Measurements from ENCODE around the gene MAP4K1.

DNA sequence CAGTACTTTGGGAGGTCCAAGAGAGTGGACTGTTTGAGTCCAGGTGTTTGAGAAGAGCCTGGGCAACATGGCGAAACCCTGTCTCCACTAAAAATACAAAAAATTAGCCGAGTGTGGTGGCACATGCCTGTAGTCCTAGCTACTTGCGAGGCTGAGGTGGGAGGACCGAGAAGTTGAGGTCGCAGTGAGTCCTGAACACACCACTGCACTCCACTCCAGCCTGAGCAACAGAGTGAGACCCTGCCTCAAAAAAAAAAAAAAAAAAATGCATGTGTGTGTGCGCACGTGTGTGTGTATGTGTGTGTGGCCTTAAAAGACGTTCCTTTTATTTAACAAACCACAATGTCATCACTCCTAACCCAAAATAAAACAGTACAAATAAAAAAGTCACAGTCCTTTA is 62.6 kb downstream of the MAP4K1 start:
- TF ChIP-seq, protein P1, sequence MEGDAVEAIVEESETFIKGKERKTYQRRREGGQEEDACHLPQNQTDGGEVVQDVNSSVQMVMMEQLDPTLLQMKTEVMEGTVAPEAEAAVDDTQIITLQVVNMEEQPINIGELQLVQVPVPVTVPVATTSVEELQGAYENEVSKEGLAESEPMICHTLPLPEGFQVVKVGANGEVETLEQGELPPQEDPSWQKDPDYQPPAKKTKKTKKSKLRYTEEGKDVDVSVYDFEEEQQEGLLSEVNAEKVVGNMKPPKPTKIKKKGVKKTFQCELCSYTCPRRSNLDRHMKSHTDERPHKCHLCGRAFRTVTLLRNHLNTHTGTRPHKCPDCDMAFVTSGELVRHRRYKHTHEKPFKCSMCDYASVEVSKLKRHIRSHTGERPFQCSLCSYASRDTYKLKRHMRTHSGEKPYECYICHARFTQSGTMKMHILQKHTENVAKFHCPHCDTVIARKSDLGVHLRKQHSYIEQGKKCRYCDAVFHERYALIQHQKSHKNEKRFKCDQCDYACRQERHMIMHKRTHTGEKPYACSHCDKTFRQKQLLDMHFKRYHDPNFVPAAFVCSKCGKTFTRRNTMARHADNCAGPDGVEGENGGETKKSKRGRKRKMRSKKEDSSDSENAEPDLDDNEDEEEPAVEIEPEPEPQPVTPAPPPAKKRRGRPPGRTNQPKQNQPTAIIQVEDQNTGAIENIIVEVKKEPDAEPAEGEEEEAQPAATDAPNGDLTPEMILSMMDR (IDR thresholded peaks at IDR 0.05; ENCODE audit: low read depth, low read length), result no peak
- TF ChIP-seq EZH2phosphoT487 (IDR thresholded peaks at IDR 0.05; ENCODE audit: low read depth), result no peak

Measured in OCI-LY3 (cell line).